DMS114 treated with DMSO at 0.1 percent for 48 hours (cell line): ENCODE results near the gene TUFM.
"Not testable (repeated sequence)": the region's sequence is repeated elsewhere in the genome, so short reads cannot be mapped to it uniquely, and the experiment has no call there.

Experiments used
- DNase-seq: peaks from one replicate; lab custom pipeline; 2025; ENCODE audit not compliant: unreplicated experiment; lab: John Stamatoyannopoulos, UW

The TUFM gene

GRCh38 chr16:28839004-28839639, 7.0 kb downstream of the TUFM start:
- DNase-seq: no peak

- no peak for DNase-seq
These were observed 7.6 kb downstream of the TUFM start for GRCh38 chr16:28838558-28838918.

DNA sequence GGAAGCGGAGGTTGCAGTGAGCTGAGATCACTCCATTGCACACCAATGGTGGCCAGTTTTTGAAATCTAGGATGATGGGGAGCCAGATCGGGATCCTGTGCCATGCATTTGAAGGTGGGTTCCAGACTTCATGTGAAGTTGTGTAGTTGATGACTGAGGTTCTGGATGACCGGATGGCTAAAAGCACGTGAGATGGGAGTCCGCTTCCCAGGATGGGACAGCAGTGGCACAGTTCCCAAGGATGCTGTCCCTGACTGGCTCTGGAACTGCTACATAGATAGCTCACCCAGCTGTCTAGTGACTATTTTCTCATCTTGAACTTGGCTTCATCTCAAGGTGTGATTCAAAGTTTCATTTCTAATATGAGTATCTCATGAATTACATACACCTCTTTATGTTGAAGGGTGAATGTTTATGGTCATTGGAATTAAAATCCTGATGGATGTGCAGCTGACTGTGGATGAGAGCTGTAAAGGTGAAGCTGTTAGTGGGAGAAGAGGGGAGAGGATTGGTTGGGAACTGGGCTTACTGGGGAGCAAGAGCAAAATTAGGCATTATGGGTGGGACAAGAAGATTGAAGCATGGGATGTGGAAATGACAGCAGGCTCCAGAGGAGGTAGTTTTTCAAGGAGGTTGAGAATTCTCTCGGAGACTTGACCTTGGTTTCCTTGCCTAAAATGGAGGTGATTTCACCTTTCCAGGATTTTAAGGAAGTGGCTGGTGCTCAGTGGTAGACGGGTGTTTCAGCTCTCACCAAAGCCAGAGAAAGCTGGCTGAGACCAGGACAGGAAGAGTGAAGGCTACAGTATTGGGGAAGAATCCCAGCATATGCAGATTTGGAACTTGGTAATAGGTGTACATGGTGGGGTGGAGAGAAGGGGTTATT, 8.2 kb downstream of the TUFM start:
- DNase-seq: no peak

DNA sequence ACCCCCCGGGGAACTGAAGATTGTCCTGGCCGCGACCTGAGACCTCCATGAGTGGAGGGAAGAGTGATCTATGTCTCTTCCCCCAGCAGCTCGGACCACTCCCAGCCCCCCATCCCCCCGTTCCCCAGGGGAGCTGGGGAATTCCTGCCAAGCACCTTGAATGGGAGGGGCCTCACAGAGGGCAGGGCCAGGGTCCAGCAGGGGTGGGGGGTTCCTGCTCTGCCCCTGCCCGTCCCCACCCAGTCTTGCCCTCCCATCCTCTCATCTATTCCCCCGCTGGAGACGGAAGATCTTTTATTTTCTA, 9.4 kb downstream of the TUFM start:
- no peak for DNase-seq

- no peak for DNase-seq
These were observed 10.0 kb downstream of the TUFM start for GRCh38 chr16:28835864-28836760.

- no peak for DNase-seq
These were observed 11.0 kb downstream of the TUFM start for GRCh38 chr16:28834873-28835863.

DNA sequence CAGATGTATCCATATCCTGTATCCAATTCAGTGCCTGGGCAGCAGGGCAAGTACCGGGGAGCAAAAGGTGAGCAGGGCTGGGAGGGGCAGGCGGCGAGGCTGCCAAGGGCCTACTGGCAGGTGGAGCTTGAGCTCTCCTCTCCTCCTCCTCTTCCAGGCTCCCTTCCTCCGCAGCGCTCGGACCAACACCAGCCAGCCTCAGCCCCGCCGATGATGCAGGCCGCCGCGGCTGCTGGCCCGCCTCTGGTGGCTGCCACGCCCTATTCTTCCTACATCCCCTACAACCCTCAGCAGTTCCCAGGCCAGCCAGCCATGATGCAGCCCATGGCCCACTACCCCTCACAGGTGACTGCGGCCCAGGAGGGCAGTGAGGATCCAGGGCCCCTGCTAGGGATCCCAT, 11.8 kb downstream of the TUFM start:
- no peak for DNase-seq

DNA sequence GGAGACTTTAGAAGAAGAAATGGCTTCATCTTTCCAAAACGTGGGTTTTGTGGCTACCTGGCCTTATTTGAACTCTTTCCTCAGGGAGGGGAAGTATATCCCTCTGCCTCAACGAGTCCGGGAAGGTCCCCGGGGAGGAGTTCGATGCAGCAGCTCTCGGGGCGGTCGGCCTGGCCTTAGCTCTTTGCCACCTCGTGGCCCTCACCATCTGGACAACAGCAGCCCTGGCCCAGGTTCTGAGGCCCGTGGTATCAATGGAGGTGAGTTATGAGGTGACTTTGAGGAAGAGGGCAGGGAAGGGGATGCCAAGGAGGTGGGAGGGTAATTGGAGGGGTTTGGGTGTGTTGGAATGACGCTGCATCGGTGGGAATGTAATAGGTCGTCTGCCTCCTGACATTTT, 15.6 kb downstream of the TUFM start:
- DNase-seq: no peak

GRCh38 chr16:28829747-28830146, 16.4 kb downstream of the TUFM start:
- DNase-seq: no peak

- no peak for DNase-seq
These were observed 20.0 kb downstream of the TUFM start for GRCh38 chr16:28826141-28826540.

- DNase-seq: no peak
These were observed 21.5 kb downstream of the TUFM start for GRCh38 chr16:28824717-28824973.

DNA sequence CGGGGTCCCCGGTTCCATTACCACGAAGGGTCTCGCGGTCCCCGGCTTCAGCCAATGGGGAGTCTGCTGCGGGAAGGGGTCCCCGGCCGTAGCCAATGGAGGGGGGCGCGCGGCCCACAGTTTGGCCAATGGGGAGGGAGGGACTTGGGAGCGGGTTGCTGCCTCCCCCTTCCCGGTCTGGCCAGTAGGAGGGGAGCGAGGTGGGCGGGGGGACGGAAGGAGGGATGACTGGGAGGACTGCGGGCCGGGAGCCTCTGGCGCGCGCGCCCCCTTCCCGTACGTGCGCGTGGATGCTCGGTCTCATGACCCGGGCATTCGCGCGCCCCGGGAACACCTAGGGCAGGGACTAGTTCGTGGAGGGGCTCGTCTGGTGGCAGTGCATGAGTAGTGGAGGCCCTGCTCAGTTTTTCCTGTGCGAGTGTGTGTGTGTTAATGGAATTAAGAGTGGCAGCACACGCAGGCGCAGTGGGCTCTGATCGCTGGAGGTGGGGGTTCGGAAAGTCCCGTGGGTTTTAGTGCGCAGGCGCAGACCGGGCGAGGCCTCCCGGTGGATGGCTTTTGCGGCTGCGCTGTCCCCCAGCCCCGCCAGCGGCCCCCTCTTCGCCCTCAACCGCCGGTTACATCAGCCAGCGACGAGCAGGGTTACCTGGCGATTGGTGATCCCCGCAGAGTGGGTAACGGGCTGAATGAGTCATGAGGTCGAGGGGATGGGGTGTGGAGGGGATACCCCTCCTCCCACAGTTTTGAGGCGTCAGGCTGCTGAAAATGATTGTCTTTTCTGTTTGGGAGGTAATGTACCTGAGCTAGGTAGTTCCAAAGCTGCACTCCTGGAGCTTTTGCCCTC, 22.1 kb downstream of the TUFM start:
- peak; percentile 91 for DNase-seq

GRCh38 chr16:28823291-28823872, 22.8 kb downstream of the TUFM start:
- no peak for DNase-seq

DNA sequence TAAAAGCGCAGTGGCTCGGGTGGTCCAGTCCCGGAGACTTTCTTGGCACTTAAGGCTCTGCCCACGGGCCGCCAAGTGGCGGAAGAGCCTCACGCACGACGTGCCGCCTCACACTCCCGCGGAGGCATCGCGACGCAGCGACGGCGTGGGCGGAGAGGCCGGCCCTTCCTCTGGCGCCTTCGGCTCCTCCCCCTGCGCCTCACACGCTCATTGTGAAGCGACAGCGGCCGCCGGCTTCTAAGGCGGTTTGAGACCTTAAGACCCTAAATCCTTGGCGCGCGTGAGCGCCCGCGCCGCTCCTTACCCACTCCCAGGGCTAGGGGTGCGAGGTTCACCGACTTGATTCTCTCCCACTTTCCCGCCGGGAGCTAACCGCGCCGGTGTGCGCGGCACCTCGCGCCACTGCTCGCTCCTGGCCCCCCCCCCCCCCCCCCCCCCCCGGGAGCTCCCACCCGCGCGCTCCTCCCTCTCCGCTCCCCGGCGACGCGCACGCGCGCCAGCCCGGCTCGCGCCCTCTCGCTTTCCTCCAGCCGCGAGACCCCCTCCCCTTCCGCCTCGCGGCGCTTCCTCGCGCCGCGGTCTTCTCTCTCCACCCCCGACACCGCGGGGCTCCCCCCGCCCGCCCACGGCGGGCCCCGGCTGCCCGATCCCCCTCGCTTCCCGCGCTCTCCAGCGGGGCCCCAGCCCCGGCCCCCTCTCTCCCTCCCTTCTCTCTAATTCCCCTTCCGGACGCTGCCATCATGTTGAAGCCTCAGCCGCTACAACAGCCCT, 23.4 kb downstream of the TUFM start, which contains the start of gene ATXN2L:
TSS of gene ATXN2L (plus strand) at position 480 of the 771 bp plus-strand sequence. CDS start at position 741, 261 bp downstream.
- DNase-seq: peak; percentile 81

DNA sequence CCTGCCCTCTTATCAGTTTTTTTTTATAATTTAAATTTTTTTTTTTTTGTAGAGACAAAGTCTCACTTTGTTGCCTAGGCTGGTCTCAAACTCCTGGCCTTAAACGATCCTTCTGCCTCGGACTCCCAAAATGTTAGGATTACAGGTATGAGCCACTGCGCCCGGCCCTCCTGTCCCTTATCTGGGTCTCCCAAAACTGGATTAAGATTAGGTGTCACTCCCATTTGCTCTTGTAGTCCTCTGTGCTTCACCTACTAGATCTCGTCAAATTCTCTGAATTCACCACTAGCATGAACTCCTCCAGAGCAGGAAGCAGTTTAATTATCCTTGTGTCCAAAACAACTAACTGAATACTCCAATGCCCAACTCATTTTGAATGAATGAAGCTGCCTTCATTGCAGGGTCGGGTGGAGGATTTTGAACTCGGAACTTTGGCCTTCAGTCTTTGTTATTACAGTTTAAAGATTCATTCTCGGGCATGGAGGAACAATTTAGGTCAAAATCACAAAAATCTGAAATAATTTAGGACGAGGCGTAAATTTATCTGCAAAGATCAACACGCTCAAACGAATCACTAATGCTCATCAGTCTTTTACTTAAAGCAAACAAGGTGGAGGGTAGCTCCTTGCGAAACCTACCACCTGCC, 24.2 kb downstream of the TUFM start:
- no peak for DNase-seq

DNA sequence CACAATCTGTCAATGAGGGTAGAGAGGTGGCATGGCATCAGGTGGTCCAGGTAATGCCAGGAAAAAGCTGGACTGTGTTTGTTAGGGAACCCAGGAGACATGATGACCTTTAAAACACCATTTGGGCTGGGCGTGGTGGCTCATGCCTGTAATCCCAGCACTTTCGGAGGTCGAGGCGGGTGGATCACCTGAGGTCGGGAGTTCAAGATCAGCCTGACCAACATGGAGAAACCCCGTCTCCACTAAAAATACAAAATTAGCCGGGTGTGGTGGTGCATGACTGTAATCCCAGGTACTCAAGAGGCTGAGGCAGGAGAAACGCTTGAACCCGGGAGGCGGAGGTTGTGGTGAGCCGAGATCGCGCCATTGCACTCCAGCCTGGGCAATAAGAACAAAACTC, 25.6 kb downstream of the TUFM start:
- DNase-seq: not testable (repeated sequence)

DNA sequence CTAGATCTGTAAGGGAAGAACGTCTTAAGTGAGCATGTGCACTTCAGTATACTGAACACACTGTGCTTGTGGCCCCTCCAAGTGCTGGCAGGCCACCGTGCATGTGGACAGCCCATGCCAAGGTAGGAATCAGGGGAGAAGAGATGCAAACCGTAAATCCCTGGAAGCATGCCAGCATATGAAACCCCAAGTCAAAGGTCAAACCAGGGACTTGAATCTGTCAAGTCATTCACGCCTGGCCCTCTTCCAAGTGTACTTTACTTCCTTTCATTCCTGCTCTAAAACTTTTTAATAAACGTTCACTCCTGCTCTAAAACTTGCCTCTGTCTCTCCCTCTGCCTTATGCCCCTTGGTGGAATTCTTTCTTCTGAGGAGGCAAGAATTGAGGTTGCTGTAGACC, 26.1 kb downstream of the TUFM start:
- no peak for DNase-seq

DNA sequence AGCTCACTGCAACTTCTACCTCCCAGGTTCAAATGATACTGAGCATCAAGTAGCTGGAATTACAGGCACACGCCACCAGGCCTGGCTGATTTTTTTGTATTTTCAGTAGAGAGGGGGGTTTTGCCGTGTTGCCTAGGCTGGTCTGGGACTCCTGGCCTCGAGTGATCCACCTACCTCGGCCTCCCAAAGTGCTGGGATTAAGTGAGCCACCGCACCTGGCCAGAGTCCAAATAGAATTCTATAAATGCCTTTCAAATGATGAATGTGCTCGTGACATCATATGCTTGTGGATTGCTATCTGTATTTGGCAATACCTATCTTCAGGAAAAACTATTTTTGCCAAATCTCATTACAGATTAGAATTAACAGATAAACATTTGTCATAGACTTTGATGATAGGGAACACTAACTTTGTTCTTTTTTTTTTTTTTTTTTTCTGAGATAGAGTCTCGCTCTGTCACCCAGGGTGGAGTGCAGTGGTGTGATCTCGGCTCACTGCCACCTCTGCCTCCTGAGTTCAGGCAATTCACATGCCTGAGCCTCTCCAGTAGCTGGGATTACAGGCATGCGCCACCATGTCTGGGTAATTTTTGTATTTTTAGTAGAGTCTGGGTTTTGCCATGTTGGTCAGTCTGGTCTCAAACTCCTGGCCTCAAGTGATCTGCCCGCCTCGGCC, 38.6 kb downstream of the TUFM start:
- not testable (repeated sequence) for DNase-seq
